Measurements from ENCODE around the gene CSNK1G1.

DNA sequence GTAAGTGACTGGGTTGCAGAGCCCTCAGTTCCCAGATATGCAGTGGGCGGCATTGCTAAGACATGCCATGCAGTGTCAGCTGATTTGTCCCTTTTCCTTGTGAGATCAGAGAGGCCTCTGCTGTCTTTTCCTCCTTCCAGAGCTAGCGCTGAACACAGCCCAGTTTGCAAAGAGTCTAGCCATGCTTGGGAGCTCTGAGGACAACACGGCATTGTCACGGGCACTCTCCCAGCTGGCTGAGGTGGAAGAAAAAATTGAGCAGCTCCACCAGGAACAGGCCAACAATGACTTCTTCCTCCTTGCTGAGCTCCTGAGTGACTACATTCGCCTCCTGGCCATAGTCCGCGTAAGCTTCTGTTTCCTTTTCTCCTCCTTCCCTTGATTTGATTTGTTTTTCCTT is 224.4 kb downstream of the CSNK1G1 start:
- TF ChIP-seq, protein P1, sequence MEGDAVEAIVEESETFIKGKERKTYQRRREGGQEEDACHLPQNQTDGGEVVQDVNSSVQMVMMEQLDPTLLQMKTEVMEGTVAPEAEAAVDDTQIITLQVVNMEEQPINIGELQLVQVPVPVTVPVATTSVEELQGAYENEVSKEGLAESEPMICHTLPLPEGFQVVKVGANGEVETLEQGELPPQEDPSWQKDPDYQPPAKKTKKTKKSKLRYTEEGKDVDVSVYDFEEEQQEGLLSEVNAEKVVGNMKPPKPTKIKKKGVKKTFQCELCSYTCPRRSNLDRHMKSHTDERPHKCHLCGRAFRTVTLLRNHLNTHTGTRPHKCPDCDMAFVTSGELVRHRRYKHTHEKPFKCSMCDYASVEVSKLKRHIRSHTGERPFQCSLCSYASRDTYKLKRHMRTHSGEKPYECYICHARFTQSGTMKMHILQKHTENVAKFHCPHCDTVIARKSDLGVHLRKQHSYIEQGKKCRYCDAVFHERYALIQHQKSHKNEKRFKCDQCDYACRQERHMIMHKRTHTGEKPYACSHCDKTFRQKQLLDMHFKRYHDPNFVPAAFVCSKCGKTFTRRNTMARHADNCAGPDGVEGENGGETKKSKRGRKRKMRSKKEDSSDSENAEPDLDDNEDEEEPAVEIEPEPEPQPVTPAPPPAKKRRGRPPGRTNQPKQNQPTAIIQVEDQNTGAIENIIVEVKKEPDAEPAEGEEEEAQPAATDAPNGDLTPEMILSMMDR (conservative IDR thresholded peaks at IDR 0.05; ENCODE audit: low read depth, low read length) = no peak
- no peak for TF ChIP-seq EZH2 (IDR thresholded peaks at IDR 0.05; ENCODE audit: borderline replicate concordance, low read depth, low read length, poor library complexity, severe bottlenecking)
